Glomerular visceral epithelial cell (primary cell): ENCODE data around the gene FSTL4.

Source experiments
- DNase-seq: peaks from one replicate; pipeline ENCODE4 v3.0.0-alpha.2; 2016; ENCODE audit errors: extremely low spot score

FSTL4 gene

DNA sequence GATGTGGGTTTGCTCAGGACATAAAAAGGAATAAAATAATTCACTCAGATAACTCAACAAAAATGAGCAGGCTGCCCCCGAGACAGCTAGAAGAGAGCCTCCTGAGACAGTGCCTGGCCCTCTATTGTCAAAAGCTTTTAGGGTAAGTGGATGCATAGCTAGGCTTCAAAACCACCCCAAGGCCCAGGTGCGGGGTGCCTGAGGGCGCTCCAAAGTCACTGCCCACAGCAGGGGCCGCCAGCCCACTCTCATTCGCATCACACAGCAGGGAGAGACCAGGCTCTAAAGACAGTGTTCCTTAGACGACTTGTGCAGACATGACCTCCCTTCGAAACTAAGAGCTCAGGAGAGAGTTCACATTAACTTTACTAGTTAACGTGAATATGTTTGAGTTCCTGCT is 271.5 kb downstream of the FSTL4 start:
- DNase-seq, result no peak

GRCh38 chr5:133340002-133340755 is 272.2 kb downstream of the FSTL4 start:
- no peak for DNase-seq

- DNase-seq, result no peak
Observed at GRCh38 chr5:133338504-133339355, 273.6 kb downstream of the FSTL4 start.

GRCh38 chr5:133337795-133338445 is 274.4 kb downstream of the FSTL4 start:
- no peak for DNase-seq

GRCh38 chr5:133336969-133337410 is 275.4 kb downstream of the FSTL4 start:
- no peak for DNase-seq

GRCh38 chr5:133336121-133336968 is 276.0 kb downstream of the FSTL4 start:
- no peak for DNase-seq

GRCh38 chr5:133334796-133335639 is 277.3 kb downstream of the FSTL4 start:
- DNase-seq, result no peak

GRCh38 chr5:133333326-133334150 is 278.8 kb downstream of the FSTL4 start:
- no peak for DNase-seq

DNA sequence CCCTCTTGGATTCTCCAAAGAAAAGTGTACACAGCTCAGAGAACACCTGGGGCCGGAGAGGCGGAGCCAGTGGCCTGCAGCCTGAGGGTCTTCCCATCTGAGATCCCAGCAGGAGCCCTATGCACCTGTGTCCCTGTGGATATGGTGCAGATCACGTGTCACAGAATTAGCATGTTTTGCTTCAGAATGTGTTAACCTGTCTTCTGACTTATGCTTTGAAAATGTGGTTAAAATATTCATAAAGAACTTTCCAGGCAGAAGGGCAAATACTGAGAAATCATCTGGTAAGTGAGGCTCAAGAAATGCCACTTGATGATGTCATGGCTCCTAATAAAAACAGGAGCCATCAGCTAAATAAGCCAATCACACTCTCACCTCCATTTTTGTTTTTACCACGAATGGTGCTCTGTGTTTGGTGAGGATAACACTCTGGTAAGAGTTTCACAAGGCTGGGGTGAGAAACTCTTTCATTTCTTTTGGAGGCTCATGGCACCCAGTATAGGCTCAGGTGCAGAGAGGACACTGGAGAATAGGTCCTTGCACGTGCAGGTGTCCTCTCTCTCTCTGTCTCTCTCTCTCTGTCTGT is 279.8 kb downstream of the FSTL4 start:
- DNase-seq, result no peak

DNA sequence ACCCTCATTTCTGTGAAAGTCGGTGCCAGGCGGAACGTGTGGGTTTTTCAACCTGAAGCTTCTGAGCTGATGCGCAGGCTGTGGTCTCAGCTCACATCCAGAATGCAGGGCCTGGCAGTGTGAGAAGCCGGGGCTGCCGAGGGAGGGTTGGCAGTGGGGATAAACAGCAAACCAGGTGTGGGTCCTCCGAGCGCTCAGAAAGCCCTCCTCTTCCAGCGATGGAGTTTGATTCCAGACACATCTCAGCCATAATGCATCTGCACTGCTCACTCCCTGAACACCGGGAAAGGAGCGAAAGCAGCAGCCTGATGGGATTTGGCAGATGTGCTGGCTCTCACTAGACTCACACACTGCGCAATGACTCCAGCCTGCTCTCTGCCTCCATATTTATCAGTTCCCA is 280.4 kb downstream of the FSTL4 start:
- DNase-seq, result no peak

DNA sequence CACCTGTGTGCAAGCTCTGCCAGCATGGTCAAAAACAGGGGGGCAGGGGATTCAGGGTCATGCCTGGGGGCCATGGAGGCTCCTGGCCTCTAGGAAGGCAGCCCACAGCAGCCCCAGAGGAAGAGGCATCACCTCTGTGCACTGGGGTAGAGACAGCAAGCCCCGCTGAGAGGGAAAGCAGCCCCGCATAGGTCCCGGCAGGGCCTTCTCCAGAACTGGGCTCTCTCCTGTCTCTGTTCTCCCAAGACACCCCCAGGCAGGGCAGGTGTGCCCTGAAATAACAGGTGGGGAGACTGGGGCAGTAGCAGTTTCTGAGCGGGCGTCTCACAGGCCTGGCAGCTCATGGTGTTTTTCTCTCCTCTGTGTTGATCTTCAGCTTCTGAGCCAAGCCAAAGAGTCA is 281.4 kb downstream of the FSTL4 start:
- no peak for DNase-seq

- no peak for DNase-seq
Observed at GRCh38 chr5:133328800-133329199, 283.5 kb downstream of the FSTL4 start.

- no peak for DNase-seq
Observed at GRCh38 chr5:133327946-133328401, 284.4 kb downstream of the FSTL4 start.

DNA sequence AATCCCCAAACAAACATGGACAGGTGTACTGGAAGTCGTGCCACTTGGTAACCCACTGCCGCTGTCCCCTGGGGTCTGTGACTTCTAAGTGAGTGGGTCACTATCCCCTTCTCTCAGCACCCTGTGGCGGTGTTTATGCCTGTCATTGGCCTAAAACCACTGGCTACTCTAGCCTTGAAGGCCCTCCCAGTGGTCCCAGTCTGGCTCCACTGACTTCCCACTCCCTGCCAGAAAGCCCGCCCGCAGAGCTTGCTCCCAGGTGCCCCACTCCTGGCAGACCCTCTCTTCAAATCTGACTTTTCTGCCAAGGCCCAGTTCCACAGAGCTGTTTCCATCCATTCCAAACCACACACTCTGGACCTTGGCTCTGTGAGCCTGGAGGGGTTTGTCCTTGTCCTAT is 286.0 kb downstream of the FSTL4 start:
- no peak for DNase-seq

DNA sequence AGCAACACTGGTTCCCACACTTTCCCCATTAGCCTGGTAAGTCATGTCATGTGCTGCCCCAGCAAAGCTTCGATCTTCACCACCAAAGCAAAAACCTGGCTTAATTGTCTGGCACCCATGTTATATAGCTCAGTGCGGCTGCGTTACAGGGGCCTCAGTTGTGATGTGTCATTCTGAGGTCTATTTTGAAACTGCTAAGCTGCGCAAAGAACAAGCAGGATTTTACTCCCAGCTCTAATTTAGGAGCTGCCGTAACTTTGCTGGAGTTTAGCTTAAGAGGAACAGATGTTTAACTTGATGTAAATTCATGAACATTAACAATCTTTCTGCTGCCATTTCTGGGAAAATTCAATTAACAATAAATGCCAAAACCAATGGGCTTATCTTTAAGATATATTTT is 286.5 kb downstream of the FSTL4 start:
- DNase-seq, result no peak

- no peak for DNase-seq
Observed at GRCh38 chr5:133324926-133325325, 287.4 kb downstream of the FSTL4 start.

- no peak for DNase-seq
Observed at GRCh38 chr5:133323494-133324457, 288.6 kb downstream of the FSTL4 start.

DNA sequence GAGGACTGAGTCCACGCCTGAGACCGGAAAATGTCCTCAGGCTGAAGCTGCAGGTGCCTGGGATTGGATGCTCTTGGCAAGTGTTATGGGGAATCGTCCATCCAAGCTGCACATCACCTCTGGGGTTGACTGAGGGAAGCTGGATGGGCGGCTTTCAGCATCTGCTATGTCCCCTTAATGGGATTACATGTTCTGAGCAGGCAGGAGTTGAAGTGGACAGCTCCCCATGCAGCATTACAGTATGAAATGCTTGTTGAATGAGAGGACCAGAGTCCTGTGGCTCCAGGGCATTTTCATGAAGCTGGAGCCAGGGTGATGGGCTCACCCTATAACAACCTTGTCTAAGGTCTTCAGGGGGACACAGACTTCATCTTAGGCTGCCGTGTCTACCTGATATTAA is 289.6 kb downstream of the FSTL4 start:
- DNase-seq, result no peak
